ENCODE data around the gene GRM1.

DNA sequence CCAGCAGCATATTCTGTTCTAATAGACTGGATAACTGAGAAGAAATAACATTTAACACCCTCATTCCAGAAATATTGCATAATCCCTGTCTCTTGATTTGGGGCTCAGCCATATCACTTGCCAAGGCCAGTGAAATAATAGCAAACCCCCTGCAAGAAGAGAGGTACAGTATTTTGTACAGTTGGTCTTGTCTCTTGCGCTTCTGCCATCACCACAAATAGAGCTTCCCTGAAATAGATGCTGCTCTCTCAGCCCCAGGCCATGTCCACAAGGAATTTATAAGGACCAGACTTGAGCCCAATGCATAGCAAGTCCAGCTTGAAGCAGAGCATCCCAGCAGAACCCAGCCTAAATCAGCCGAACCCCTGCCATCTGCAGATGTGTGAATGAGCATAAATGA is 254.0 kb downstream of the GRM1 start:
- TF ChIP-seq, protein P1, sequence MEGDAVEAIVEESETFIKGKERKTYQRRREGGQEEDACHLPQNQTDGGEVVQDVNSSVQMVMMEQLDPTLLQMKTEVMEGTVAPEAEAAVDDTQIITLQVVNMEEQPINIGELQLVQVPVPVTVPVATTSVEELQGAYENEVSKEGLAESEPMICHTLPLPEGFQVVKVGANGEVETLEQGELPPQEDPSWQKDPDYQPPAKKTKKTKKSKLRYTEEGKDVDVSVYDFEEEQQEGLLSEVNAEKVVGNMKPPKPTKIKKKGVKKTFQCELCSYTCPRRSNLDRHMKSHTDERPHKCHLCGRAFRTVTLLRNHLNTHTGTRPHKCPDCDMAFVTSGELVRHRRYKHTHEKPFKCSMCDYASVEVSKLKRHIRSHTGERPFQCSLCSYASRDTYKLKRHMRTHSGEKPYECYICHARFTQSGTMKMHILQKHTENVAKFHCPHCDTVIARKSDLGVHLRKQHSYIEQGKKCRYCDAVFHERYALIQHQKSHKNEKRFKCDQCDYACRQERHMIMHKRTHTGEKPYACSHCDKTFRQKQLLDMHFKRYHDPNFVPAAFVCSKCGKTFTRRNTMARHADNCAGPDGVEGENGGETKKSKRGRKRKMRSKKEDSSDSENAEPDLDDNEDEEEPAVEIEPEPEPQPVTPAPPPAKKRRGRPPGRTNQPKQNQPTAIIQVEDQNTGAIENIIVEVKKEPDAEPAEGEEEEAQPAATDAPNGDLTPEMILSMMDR (IDR thresholded peaks at IDR 0.05), result no peak
- TF ChIP-seq EZH2 (IDR thresholded peaks at IDR 0.05; ENCODE audit: borderline replicate concordance, insufficient read depth, low read depth, low read length, poor library complexity, severe bottlenecking), result no peak

All from B cell (primary cell).